Activated naive CD4-positive, alpha-beta T cell treated with anti-CD3 and anti-CD28 coated beads for 36 hours (primary cell): ENCODE results near the gene GALNT6. TPM values are rescaled to one million over a fixed set of nuclear protein-coding genes. Genes with fewer than 3 reads are reported as not detected.

Source experiments
- CTCF ChIA-PET: fragments of 350-600 bp; sonication (Branson Sonifier 250); formaldehyde crosslinking; loops from one replicate; lab custom pipeline; 2021; ENCODE audit warnings: antibody characterized with exemption; lab: Charles Lee
- DNase-seq: peaks from one replicate; pipeline ENCODE4 v3.0.0-alpha.2; 2020
- H3K27ac Mint-ChIP-seq: one replicate; pipeline ENCODE4 v1.8.0; 2021; ENCODE audit warnings: mild to moderate bottlenecking, mixed read lengths
- H3K27me3 Mint-ChIP-seq: one replicate; pipeline ENCODE4 v1.8.0; 2021; ENCODE audit warnings: low read depth, mixed read lengths
- H3K36me3 Mint-ChIP-seq: one replicate; pipeline ENCODE4 v1.8.0; 2021; ENCODE audit warnings: low read depth, mixed read lengths
- H3K4me1 Mint-ChIP-seq: one replicate; pipeline ENCODE4 v1.8.0; 2021; ENCODE audit warnings: low read depth, mixed read lengths
- H3K4me3 Mint-ChIP-seq: one replicate; pipeline ENCODE4 v1.8.0; 2021; ENCODE audit warnings: mild to moderate bottlenecking, moderate library complexity, mixed read lengths
- H3K9me3 Mint-ChIP-seq: one replicate; pipeline ENCODE4 v1.8.0; 2021; ENCODE audit warnings: mixed read lengths
- intact Hi-C: fragments of 100-400 bp; cut with micrococcal nuclease; formaldehyde crosslinking; loops from one replicate; pipeline ENCODE4 v1.15.1; 2023
- total RNA-seq, 2 experiments: library from RNA; stranded (reverse); gene quantifications; one replicate each; pipeline ENCODE4 v1.2.3, GENCODE V29; 2021

The GALNT6 gene
- total RNA-seq, 2 experiments from 2014 or later = 5.1 to 5.4 TPM

DNA sequence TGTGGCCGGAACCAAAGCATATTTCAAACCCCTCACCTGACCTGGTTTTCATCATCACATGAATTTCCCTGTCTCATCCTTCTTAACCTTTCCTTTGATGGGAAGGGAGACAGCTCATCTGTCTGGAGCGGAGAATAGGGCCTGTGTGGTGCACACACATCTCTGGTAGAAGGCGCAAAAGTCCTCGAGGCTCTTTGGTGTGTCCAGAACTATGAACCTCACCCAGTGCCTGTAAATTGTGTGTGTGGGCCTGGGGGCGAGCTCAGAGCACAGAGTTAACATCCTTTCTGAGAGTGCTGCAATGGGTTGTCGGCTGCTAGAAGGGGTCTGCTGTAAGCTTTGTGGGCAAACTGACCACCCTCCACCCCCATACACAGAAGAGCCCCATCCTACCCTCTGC lies 749 bp downstream of the GALNT6 start:
- Mint-ChIP-seq H3K27me3 (no peaks in the 10 kb centered on the region), H3K4me1 (peaks cover 66% of the 10 kb centered on the region), H3K9me3 (no peaks in the 10 kb centered on the region), H3K4me3 (peak overlapping the region; percentile 83), H3K27ac (no peak overlapping the region), H3K36me3 (no peaks in the 10 kb centered on the region)
- CTCF ChIA-PET = interaction anchor here (0.8 kb wide), 1 partner anchor 19 kb away, joined by 3 read pairs; no protein-coding TSS in a partner anchor
- intact Hi-C loops = loop anchor here (10.0 kb wide), 1 partner anchor 434 kb away; no protein-coding TSS in a partner anchor
- no peak for DNase-seq

DNA sequence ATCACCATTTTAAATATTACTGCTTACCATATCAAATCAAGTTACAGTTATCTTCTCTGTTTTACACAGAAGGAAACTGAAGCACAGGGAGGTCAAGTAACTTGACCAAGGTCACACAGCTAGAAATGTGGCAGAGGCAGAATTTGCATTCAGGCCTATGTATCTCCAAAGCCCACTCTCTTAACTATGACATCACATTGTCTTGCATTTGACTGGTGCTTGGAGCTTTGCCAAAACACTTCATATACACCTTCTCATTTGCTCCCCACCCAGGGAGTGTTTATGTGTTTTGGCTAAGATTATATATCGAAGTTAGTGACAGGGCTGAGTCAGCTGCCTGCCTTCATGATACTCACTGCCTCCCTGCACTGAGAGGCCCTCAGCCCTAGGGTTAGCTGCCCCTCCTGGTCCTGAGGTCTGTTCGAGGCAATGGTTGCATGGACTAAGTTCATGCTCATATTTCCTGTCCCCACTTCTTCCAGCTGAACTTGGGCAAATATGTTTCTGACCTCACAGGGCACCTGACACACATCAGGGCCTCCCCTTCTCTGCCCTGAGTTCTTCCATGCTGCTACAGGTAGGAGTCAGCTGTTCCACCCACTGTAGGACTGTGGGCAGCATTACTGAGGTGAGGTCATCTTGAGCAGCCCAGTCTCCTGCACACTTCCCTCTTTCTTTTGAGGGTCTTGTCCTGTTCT lies 1.8 kb downstream of the GALNT6 start:
- no peak overlapping the region for H3K27ac Mint-ChIP-seq
- no peaks in the 10 kb centered on the region for H3K9me3 Mint-ChIP-seq
- H3K4me3 Mint-ChIP-seq = no peak overlapping the region
- DNase-seq = peak; percentile 33
- no peaks in the 10 kb centered on the region for H3K27me3 Mint-ChIP-seq
- CTCF ChIA-PET = interaction anchor here (0.8 to 1.3 kb wide), 2 partner anchors 20 to 33 kb away, joined by 3 read pairs; no protein-coding TSS in a partner anchor
- peaks cover 59% of the 10 kb centered on the region for H3K4me1 Mint-ChIP-seq
- intact Hi-C loops = no loop called here
- no peaks in the 10 kb centered on the region for H3K36me3 Mint-ChIP-seq

DNA sequence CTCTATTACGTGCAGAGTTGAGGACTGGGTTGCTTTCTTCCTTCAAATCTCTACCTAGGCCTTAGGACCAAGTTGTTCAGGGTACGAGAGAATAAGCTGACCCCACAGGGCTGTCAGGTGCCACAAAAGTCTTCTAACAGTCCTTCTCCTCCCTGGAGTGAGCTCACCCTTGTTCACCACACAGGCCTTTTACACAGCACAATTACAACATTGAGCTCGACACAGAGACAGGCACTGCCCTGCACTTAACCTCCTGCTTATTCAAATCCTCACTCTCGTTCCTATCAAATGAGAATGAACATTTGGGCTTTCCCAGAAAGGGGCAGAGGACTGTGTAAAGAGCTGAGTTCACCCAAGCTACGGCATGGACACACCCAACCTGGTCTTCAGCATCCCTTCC lies 2.4 kb downstream of the GALNT6 start:
- H3K36me3 Mint-ChIP-seq = no peaks in the 10 kb centered on the region
- intact Hi-C loops = no loop called here
- H3K27me3 Mint-ChIP-seq = no peaks in the 10 kb centered on the region
- DNase-seq = no peak
- H3K9me3 Mint-ChIP-seq = no peaks in the 10 kb centered on the region
- H3K4me1 Mint-ChIP-seq = peaks cover 58% of the 10 kb centered on the region
- H3K4me3 Mint-ChIP-seq = no peak overlapping the region
- CTCF ChIA-PET = interaction anchor here (0.8 to 1.3 kb wide), 2 partner anchors 19 to 33 kb away, joined by 3 read pairs; no protein-coding TSS in a partner anchor
- H3K27ac Mint-ChIP-seq = no peak overlapping the region

DNA sequence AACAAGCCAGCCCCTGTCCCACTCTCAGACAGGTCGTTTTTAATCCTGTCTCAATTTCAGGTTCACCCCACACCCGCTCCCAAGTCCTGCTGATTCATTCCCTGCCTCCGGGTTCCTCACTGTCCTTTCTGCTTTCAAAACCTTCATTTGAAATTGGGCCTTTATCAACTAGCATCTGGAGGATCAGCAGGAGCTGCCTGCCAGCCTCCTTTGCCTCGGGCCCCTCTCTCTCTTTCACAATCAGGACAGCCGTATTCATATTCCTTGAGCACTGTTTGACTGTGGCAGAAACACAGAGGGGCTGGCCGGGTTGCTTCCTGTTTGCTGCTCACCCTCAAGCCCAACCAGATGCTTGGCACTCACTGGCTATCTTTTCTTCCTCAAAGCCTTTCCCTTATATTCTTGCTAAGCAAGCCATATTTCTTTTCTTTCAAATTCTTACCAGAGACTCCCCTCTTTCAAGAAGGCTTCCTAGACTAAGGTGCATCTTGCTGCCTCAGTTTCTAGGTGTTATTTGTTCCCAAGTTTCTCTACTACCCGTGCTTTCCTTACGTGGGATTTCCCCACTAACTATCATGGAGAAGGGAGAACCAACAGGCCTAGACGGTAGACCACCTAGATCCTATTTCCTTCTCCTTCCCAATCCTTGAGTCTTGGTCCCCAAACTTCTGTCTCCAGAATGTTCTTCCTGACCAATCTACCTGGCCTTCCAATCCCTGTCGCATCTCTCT lies 3.0 kb downstream of the GALNT6 start:
- CTCF ChIA-PET = interaction anchor here (1.3 kb wide), 1 partner anchor 34 kb away, joined by 3 read pairs; no protein-coding TSS in a partner anchor
- intact Hi-C loops = no loop called here
- Mint-ChIP-seq H3K27ac (no peak overlapping the region), H3K4me3 (no peak overlapping the region), H3K9me3 (no peaks in the 10 kb centered on the region), H3K27me3 (no peaks in the 10 kb centered on the region), H3K36me3 (no peaks in the 10 kb centered on the region), H3K4me1 (peaks cover 58% of the 10 kb centered on the region)
- no peak for DNase-seq

DNA sequence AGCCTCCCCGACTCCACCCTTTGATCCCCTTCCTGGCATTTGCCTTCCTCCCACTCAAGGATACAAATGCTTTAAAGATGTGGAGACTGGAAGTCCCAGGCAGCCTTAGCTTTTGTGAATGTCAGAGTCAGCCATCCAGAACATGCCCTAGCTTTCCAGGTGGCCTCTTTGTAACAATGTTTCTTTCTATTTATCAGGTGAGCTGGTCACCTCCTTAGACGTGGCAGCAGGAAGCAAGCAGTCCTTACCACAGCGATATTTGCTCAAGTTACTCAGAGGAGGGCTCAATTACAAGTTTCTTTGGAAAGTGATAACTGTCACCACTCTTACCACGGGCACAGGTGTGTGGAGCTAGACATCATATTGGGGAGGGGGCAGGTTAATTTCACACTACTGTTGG lies 4.9 kb downstream of the GALNT6 start:
- Mint-ChIP-seq H3K36me3 (peaks cover 3% of the 10 kb centered on the region), H3K27ac (no peak overlapping the region), H3K9me3 (no peaks in the 10 kb centered on the region), H3K4me3 (no peak overlapping the region), H3K4me1 (peaks cover 61% of the 10 kb centered on the region), H3K27me3 (no peaks in the 10 kb centered on the region)
- CTCF ChIA-PET = interaction anchor here (0.6 kb wide), 1 partner anchor 18 kb away, joined by 3 read pairs; no protein-coding TSS in a partner anchor
- no peak for DNase-seq
- intact Hi-C loops = no loop called here

DNA sequence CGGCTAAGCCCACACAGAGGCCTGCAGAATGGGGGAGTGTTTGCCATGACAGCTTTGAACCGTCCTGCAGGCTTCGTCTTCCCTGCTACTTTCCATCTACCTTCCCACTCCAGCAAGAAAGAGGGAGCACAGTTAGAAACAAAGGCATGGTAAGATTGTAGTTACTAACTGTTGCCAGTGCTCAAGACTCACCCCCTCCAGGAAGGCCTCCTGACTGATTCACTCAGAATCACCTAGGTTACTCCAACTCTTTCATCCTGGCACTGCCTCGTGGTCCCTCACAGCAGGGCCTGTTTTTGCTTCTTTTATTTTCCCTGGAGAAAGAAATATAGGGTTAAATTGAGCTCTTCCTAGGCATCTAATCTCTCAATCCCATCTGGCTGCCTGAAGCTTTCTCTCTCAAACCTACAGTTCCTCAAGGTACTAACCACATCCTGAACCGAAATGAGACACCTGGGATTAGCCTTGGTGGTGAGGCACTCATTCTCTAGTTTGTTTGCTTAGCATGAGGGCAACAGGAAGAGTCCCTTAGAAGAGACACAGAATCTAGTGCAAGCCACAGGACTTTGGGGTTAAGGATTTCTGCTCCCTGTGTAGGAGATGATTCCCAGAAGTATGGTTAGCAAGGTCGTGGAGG lies 7.8 kb downstream of the GALNT6 start:
- Mint-ChIP-seq H3K27ac (no peak overlapping the region), H3K4me3 (no peak overlapping the region), H3K27me3 (no peaks in the 10 kb centered on the region), H3K9me3 (no peaks in the 10 kb centered on the region), H3K36me3 (peaks cover 16% of the 10 kb centered on the region), H3K4me1 (peaks cover 36% of the 10 kb centered on the region)
- DNase-seq = peak; percentile 47
- intact Hi-C loops = loop anchor here (1.0 kb wide), 1 partner anchor 12 kb away; no protein-coding TSS in a partner anchor
- CTCF ChIA-PET = interaction anchor here (0.8 to 1.7 kb wide), 4 partner anchors 11 to 42 kb away, joined by 3 to 6 read pairs (median 4); no protein-coding TSS in a partner anchor

DNA sequence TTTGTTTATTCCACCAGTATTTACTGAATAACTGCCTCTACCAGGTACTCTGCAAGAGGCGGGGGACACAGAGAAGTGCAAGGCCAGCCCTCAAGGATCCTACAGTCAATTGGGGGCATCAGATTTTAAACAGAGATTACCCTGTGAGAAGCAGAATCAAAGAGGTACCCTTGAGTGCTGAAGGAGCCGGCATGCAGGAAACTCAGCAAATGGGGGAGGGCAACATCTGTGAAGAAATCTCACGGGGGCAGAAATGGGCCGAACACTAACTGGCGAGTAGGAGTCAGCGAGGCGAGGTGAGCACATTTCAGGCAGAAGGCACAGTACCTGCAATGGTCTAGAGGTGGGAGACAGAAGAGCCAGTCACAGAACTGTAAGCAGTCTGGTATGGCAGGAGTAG lies 9.0 kb downstream of the GALNT6 start:
- CTCF ChIA-PET = no interaction called here
- Mint-ChIP-seq H3K27me3 (no peaks in the 10 kb centered on the region), H3K36me3 (peaks cover 23% of the 10 kb centered on the region), H3K27ac (no peak overlapping the region), H3K4me3 (no peak overlapping the region), H3K9me3 (no peaks in the 10 kb centered on the region), H3K4me1 (peaks cover 33% of the 10 kb centered on the region)
- DNase-seq = no peak
- intact Hi-C loops = no loop called here

DNA sequence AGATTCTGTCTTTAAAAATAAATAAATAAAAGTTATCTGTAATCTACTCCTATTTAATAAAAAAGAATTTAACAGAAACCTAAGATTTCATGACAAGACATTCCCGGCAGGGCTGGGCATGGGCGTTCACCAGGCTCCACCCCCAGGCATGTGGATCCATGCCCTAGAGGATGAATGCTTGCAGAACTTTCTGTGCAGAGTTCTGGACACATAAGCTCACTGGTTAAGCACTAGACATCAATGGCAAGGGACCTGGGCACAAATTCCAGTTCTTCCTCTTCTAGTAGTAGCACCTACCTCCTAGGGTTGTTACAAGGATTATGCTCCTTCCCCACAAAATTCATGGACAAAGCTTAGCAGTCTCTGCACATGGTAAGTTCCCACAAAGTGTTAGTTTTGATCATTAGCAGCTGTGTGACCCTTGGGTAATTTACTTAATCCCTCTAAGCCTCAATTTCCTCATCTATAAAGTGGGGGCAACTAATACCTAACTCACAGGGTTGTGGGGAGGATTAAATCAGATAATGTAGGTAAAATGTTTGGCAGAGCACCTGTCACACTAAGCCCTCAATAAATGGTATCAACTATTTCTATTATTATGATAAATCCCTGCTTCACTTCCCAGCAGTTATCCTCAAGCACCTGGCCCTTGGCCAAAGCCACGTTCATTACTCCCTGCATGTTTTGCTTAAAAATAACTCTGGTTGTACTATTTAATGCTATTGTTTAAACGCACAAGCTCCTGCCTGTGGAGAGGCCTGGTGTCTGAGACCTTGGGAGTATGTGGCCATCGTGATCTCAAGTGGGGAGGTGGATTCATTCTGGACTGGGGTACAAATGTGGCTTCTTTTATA lies 9.8 kb downstream of the GALNT6 start:
- no peak for DNase-seq
- H3K4me1 Mint-ChIP-seq = peaks cover 29% of the 10 kb centered on the region
- no peaks in the 10 kb centered on the region for H3K27me3 Mint-ChIP-seq

DNA sequence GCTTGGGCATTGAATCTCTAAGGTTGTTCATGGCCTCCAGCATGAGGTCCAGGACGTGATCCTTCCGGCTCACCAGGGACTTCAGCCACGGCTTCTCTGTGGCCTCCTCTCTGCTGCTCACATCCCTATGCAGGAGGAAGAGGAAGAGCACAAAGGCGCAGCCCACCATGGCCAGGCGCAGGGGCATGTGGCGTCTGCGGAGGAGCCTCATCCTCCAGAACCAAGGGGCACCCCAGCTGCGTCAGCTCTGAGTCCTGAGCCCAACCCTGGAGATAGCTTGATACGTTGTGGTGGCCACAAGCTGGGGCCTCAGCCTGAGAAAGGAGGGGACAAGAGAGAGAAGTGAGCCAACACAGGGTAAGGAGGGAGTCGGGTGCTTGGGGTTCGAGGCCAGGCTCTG lies 11.6 kb downstream of the GALNT6 start:
- peaks cover 36% of the 10 kb centered on the region for H3K36me3 Mint-ChIP-seq
- CTCF ChIA-PET = no interaction called here
- intact Hi-C loops = no loop called here

More for the DNA sequence above, 9.8 kb downstream of the GALNT6 start:
- peaks cover 28% of the 10 kb centered on the region for H3K36me3 Mint-ChIP-seq
- H3K27ac Mint-ChIP-seq = no peak overlapping the region
- H3K4me3 Mint-ChIP-seq = no peak overlapping the region
- CTCF ChIA-PET = interaction anchor here (0.6 kb wide), 1 partner anchor 38 kb away, joined by 3 read pairs; no protein-coding TSS in a partner anchor
- intact Hi-C loops = no loop called here
- no peaks in the 10 kb centered on the region for H3K9me3 Mint-ChIP-seq

DNA sequence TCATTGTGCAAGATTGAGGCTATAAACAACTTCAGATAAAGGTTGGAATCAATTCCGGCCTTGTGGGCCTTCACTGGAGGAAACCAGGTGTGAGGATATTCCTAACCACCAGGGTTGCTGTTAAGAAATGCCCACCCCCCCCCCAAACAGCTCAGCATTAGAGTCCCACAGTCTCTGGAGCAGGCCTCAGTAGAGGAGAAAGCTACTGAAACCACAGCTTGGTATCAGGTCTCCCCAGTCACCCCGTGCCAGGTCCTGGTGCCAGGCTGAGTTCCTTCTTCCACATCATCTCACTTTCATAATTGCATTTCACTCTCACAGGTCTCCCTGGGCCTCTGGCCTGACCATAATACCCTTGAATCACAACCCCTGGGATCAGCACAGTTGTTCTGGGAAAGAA lies 12.5 kb downstream of the GALNT6 start:
- H3K36me3 Mint-ChIP-seq = peaks cover 40% of the 10 kb centered on the region
- no peak overlapping the region for H3K27ac Mint-ChIP-seq
- H3K27me3 Mint-ChIP-seq = no peaks in the 10 kb centered on the region
- intact Hi-C loops = no loop called here
- no peak for DNase-seq
- H3K4me1 Mint-ChIP-seq = peaks cover 30% of the 10 kb centered on the region
- CTCF ChIA-PET = no interaction called here
- H3K9me3 Mint-ChIP-seq = no peaks in the 10 kb centered on the region
- H3K4me3 Mint-ChIP-seq = no peak overlapping the region

More for the DNA sequence above, 11.6 kb downstream of the GALNT6 start:
- Mint-ChIP-seq H3K27ac (no peak overlapping the region), H3K27me3 (no peaks in the 10 kb centered on the region), H3K4me3 (no peak overlapping the region), H3K4me1 (peaks cover 33% of the 10 kb centered on the region), H3K9me3 (no peaks in the 10 kb centered on the region)
- no peak for DNase-seq

DNA sequence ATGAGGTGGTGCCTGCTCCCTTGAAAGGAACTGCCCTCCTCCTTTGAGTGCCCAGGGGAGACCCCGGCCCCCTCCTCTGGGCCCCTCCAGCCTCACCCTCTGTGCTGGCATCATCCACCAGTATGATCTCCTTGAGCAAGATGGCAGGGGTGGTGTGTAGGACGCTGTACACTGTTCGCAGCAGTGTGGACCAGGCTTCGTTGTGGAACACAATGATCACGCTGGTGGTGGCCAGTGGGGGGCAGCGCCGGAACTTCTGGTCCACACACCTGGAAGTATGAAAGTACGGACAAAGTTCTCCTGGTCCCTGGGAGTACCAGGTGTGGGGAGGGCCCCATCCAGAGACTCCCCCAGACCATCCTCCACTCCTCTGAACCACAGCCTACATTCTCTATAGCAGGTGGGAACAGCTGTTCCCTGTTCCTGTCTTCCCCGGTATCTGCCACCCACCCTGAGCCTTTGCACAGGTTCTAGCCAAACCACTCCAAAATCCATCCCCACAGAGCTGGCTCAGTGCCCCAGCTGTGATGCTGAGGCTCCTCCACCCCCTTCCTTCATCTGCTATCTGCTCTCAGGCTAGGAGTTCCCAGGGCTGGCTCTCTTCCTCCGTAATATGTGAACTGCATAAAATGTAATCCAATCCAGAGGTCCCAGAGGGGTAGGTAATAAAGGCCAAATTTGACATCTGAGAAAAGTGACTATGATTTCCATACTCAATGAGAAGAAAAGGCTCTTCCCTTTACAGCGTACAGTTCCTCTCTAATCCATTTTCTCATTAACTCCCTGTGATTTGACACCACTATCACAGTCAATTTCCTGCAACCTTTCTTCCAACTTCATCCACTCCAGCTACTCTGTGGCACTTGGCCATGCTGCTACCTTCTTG lies 13.9 kb downstream of the GALNT6 start:
- Mint-ChIP-seq H3K4me1 (peaks cover 23% of the 10 kb centered on the region), H3K9me3 (no peaks in the 10 kb centered on the region), H3K4me3 (no peak overlapping the region), H3K27ac (no peak overlapping the region), H3K27me3 (no peaks in the 10 kb centered on the region), H3K36me3 (peaks cover 40% of the 10 kb centered on the region)
- CTCF ChIA-PET = interaction anchor here (0.6 to 0.8 kb wide), 2 partner anchors 40 to 104 kb away, joined by 3 to 6 read pairs; no protein-coding TSS in a partner anchor
- no peak for DNase-seq
- intact Hi-C loops = no loop called here
